AG09309 (cell line): ENCODE measurements around the gene MKLN1.
"Not testable (repeated sequence)": the region's sequence is repeated elsewhere in the genome, so short reads cannot be mapped to it uniquely, and the experiment has no call there.

Source experiments
- DNase-seq: peaks from one replicate; pipeline ENCODE4 v3.0.0-alpha.2; 2010; ENCODE audit warnings: low read depth
- H3K4me3 ChIP-seq: 2 replicates; pipeline ENCODE4 v1.5.1; 2011; ENCODE audit warnings: mild to moderate bottlenecking, low read depth, low read length, moderate library complexity; ENCODE audit not compliant: control insufficient read depth
- TF ChIP-seq, protein P1 (sequence below): IDR thresholded peaks from 2 replicates; pipeline ENCODE4 v1.5.1; 2011; ENCODE audit warnings: mild to moderate bottlenecking, low read depth, low read length, inconsistent platforms; ENCODE audit not compliant: insufficient read depth, control insufficient read depth; ENCODE audit errors: missing control alignments

The MKLN1 gene

GRCh38 chr7:131503639-131504038, 176.0 kb downstream of the MKLN1 start:
- no peak for DNase-seq
- TF ChIP-seq, protein P1, sequence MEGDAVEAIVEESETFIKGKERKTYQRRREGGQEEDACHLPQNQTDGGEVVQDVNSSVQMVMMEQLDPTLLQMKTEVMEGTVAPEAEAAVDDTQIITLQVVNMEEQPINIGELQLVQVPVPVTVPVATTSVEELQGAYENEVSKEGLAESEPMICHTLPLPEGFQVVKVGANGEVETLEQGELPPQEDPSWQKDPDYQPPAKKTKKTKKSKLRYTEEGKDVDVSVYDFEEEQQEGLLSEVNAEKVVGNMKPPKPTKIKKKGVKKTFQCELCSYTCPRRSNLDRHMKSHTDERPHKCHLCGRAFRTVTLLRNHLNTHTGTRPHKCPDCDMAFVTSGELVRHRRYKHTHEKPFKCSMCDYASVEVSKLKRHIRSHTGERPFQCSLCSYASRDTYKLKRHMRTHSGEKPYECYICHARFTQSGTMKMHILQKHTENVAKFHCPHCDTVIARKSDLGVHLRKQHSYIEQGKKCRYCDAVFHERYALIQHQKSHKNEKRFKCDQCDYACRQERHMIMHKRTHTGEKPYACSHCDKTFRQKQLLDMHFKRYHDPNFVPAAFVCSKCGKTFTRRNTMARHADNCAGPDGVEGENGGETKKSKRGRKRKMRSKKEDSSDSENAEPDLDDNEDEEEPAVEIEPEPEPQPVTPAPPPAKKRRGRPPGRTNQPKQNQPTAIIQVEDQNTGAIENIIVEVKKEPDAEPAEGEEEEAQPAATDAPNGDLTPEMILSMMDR = no peak
- no peak overlapping the region for H3K4me3 ChIP-seq

DNA sequence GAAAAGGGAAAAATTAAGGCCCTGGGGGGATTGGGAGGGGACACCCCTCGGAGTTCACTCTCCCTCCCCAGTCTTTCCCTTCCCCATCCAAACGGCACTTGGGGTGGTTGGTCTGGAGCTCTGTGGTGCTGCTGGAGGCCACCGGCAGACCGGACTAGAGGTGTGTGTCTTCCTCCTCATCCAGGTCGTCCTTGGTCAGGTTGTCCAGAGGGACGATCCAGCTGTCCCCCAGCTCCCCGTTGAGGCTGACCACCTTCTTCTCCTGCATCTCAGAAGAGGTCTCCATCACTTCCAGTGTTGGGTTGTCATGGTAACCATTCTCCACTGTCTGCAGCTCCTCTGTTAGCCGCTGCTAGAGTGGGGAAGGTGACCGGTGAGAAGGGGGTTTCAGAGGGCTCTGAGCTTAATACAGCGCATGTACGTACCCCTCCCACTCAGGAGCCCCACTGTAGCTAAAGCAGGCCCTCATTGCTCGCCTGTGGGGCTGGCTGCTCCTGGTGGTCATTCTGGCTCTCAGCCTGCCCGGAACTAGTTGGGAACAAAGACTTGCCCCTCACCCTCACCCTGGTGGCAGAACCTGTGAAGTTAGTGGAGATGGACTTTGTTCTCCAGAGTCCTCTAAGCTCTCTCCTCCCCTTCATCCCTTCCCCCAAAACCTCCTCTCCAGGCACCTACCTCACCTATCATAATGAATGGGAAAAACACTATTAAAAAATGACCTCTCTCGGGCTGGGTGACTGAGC, 176.7 kb downstream of the MKLN1 start:
- TF ChIP-seq, protein P1 = no peak
- no peak overlapping the region for H3K4me3 ChIP-seq

DNA sequence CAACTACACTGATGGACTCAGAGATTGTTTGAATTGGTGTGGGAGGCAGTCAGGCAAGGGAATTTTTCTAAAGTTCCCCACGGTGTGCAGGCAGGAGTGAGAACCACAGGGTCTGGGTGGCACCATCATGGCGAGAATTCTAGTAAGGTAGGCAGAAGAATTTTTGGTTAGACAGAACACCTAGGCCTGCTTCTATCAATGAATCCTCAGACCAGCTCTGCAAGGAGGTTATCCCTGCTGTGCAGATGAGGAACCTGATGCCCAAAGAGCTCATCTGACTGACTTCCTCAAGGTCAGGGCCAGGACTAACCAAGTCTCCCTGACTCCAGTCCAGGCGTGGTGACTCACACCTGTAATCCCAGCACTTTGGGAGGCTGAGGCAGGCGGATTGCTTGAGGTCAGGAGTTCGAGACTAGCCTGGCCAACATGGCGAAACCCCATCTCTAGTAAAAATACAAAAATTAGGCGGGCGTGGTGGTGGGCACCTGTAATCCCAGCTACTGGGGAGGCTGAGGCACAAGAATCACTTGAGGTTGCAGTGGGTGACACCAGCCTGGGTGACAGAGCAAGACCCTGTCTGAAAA, 177.5 kb downstream of the MKLN1 start:
- DNase-seq, H3K4me3 ChIP-seq: not testable (repeated sequence)

More for the DNA sequence above, 176.7 kb downstream of the MKLN1 start:
- no peak for DNase-seq

GRCh38 chr7:131505636-131506557, 178.2 kb downstream of the MKLN1 start:
- no peak overlapping the region for H3K4me3 ChIP-seq
- DNase-seq = no peak
- TF ChIP-seq, protein P1 = no peak

DNA sequence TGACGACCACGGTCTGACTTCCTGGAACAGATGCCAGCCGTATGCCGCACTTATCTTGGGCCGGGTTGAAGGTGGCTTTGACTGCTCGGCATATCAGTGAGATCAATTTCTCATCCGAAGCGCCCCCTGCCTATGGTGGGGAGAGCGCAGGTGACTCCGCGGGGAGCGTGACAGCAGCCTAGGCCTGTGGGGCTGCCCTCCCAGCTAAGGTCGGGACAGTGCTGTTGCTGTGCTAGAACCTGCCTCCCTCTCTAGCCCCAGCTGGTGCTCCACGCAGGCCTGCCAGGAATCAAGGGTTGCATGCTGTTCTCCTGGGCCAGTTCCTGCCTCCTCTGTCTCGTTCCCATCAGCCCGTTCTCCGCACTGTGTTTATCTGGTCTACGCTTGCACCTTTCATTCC, 178.9 kb downstream of the MKLN1 start:
- TF ChIP-seq, protein P1 = no peak
- no peak for DNase-seq
- H3K4me3 ChIP-seq = no peak overlapping the region

GRCh38 chr7:131507592-131508331, 180.1 kb downstream of the MKLN1 start:
- TF ChIP-seq, protein P1 = peak; percentile 95
- DNase-seq = no peak
- no peak overlapping the region for H3K4me3 ChIP-seq
